ENCODE measurements around the gene RPS14. TPM values are rescaled to one million over a fixed set of nuclear protein-coding genes. Genes with fewer than 3 reads are reported as not detected.

Gene RPS14
- polyA plus RNA-seq (ENCODE audit: insufficient read depth in 1 of 5, insufficient read length in 5 of 5, low replicate concordance in 1 of 5), result 1,000 to 10,000 TPM; 2,380 to 2,884 (median 2,485) TPM
- long read RNA-seq, donor 1, transcript RPS14-203 (5 exons, 569 nt), result major isoform, 3,090 of 4,415 reads
- long read RNA-seq, donor 1, transcript RPS14-201 (5 exons, 712 nt), result minor isoform, 9 of 4,415 reads
- long read RNA-seq, donor 1, transcript RPS14-206 (2 exons, 398 nt), result minor isoform, 14 of 4,415 reads
- long read RNA-seq, donor 1, transcript RPS14-205 (3 exons, 3,119 nt), result minor isoform, 423 of 4,415 reads
- long read RNA-seq, donor 1, partial matches to known transcripts, result 704 of 4,415 reads
- long read RNA-seq, donor 1, other reads (novel, unspliced or antisense), result 168 of 4,415 reads
- long read RNA-seq, donor 2, transcript RPS14-203 (5 exons, 569 nt), result major isoform, 1,815 of 2,315 reads
- long read RNA-seq, donor 2, transcript RPS14-205 (3 exons, 3,119 nt), result minor isoform, 117 of 2,315 reads
- long read RNA-seq, donor 2, transcript RPS14-201 (5 exons, 712 nt), result minor isoform, 6 of 2,315 reads
- long read RNA-seq, donor 2, partial matches to known transcripts, result 278 of 2,315 reads
- long read RNA-seq, donor 2, other reads (novel, unspliced or antisense), result 96 of 2,315 reads
- long read RNA-seq, donor 3, transcript RPS14-206 (2 exons, 398 nt), result minor isoform, 12 of 2,718 reads
- long read RNA-seq, donor 3, transcript RPS14-203 (5 exons, 569 nt), result major isoform, 1,859 of 2,718 reads
- long read RNA-seq, donor 3, transcript RPS14-205 (3 exons, 3,119 nt), result minor isoform, 287 of 2,718 reads
- long read RNA-seq, donor 3, transcript RPS14-201 (5 exons, 712 nt), result minor isoform, 14 of 2,718 reads
- long read RNA-seq, donor 3, partial matches to known transcripts, result 450 of 2,718 reads
- long read RNA-seq, donor 3, other reads (novel, unspliced or antisense), result 95 of 2,718 reads
- long read RNA-seq, donor 4, transcript RPS14-205 (3 exons, 3,119 nt), result minor isoform, 229 of 2,181 reads
- long read RNA-seq, donor 4, transcript RPS14-206 (2 exons, 398 nt), result minor isoform, 7 of 2,181 reads
- long read RNA-seq, donor 4, transcript RPS14-203 (5 exons, 569 nt), result major isoform, 1,440 of 2,181 reads
- long read RNA-seq, donor 4, transcript RPS14-201 (5 exons, 712 nt), result minor isoform, 11 of 2,181 reads
- long read RNA-seq, donor 4, partial matches to known transcripts, result 435 of 2,181 reads
- long read RNA-seq, donor 4, other reads (novel, unspliced or antisense), result 56 of 2,181 reads
- long read RNA-seq, donor 5, transcript RPS14-205 (3 exons, 3,119 nt), result minor isoform, 326 of 4,599 reads
- long read RNA-seq, donor 5, transcript RPS14-203 (5 exons, 569 nt), result major isoform, 3,537 of 4,599 reads
- long read RNA-seq, donor 5, transcript RPS14-206 (2 exons, 398 nt), result minor isoform, 10 of 4,599 reads
- long read RNA-seq, donor 5, transcript RPS14-201 (5 exons, 712 nt), result minor isoform, 13 of 4,599 reads
- long read RNA-seq, donor 5, partial matches to known transcripts, result 514 of 4,599 reads
- long read RNA-seq, donor 5, other reads (novel, unspliced or antisense), result 193 of 4,599 reads
- long read RNA-seq, donor 6, transcript RPS14-202 (5 exons, 2,314 nt), result minor isoform, 8 of 3,658 reads
- long read RNA-seq, donor 6, transcript RPS14-201 (5 exons, 712 nt), result minor isoform, 11 of 3,658 reads
- long read RNA-seq, donor 6, transcript RPS14-205 (3 exons, 3,119 nt), result minor isoform, 262 of 3,658 reads
- long read RNA-seq, donor 6, transcript RPS14-203 (5 exons, 569 nt), result major isoform, 2,795 of 3,658 reads
- long read RNA-seq, donor 6, partial matches to known transcripts, result 425 of 3,658 reads
- long read RNA-seq, donor 6, other reads (novel, unspliced or antisense), result 149 of 3,658 reads
- long read RNA-seq, donor 7, transcript RPS14-201 (5 exons, 712 nt), result minor isoform, 13 of 1,899 reads
- long read RNA-seq, donor 7, transcript RPS14-203 (5 exons, 569 nt), result major isoform, 1,478 of 1,899 reads
- long read RNA-seq, donor 7, transcript RPS14-202 (5 exons, 2,314 nt), result minor isoform, 5 of 1,899 reads
- long read RNA-seq, donor 7, transcript RPS14-205 (3 exons, 3,119 nt), result minor isoform, 68 of 1,899 reads
- long read RNA-seq, donor 7, partial matches to known transcripts, result 245 of 1,899 reads
- long read RNA-seq, donor 7, other reads (novel, unspliced or antisense), result 87 of 1,899 reads
- long read RNA-seq, donor 8, transcript RPS14-205 (3 exons, 3,119 nt), result minor isoform, 124 of 1,498 reads
- long read RNA-seq, donor 8, transcript RPS14-201 (5 exons, 712 nt), result minor isoform, 6 of 1,498 reads
- long read RNA-seq, donor 8, transcript RPS14-206 (2 exons, 398 nt), result minor isoform, 6 of 1,498 reads
- long read RNA-seq, donor 8, transcript RPS14-203 (5 exons, 569 nt), result major isoform, 1,034 of 1,498 reads
- long read RNA-seq, donor 8, partial matches to known transcripts, result 270 of 1,498 reads
- long read RNA-seq, donor 8, other reads (novel, unspliced or antisense), result 55 of 1,498 reads

GRCh38 chr5:150449517-150450339 is at the start of gene RPS14:
TSS of gene RPS14 (minus strand) at chr5:150449739. CDS start at chr5:150447733, 2,006 bp downstream.
- DNase-seq, result peak; percentile 98 to 99

- no peak for DNase-seq
Observed at GRCh38 chr5:150498971-150499370, 49.4 kb upstream of the RPS14 start.

GRCh38 chr5:150498501-150498900 is 49.0 kb upstream of the RPS14 start:
- DNase-seq, result no peak

- DNase-seq, result no peak
Observed at GRCh38 chr5:150497989-150498317, 48.4 kb upstream of the RPS14 start.

GRCh38 chr5:150497274-150497988 is 47.9 kb upstream of the RPS14 start:
- DNase-seq, result no peak

- DNase-seq, result no peak
Observed at GRCh38 chr5:150496534-150496933, 47.0 kb upstream of the RPS14 start.

- no peak for DNase-seq
Observed at GRCh38 chr5:150496098-150496497, 46.6 kb upstream of the RPS14 start.

GRCh38 chr5:150492621-150493020 is 43.1 kb upstream of the RPS14 start:
- DNase-seq, result no peak

GRCh38 chr5:150491876-150492275 is 42.3 kb upstream of the RPS14 start:
- no peak for DNase-seq

GRCh38 chr5:150490754-150491153 is 41.2 kb upstream of the RPS14 start:
- DNase-seq, result no peak

- DNase-seq, result no peak
Observed at GRCh38 chr5:150490296-150490669, 40.7 kb upstream of the RPS14 start.

- DNase-seq, result no peak
Observed at GRCh38 chr5:150489360-150490295, 40.1 kb upstream of the RPS14 start.

GRCh38 chr5:150488519-150489359 is 39.2 kb upstream of the RPS14 start:
- peak; percentile 76 to 79 for DNase-seq

GRCh38 chr5:150487199-150488061 is 37.9 kb upstream of the RPS14 start:
- DNase-seq, result peak in 1 of 2 donors; percentile 51
